NCI-H187 (cell line): ENCODE measurements around the gene ZNF836.
A peak's percentile ranks its signal among the peaks of the same experiment; 100 is the strongest.

ENCODE experiments used
- DNase-seq, 2 experiments: peaks; one replicate each; lab custom pipeline; 2025; lab: John Stamatoyannopoulos, UW

The ZNF836 gene

GRCh38 chr19:52188822-52189734 is 17.7 kb upstream of the ZNF836 start:
- DNase-seq = no peak

- no peak for DNase-seq
Observed at GRCh38 chr19:52187407-52187806, 16.0 kb upstream of the ZNF836 start.

GRCh38 chr19:52176574-52176973 is 5.2 kb upstream of the ZNF836 start:
- no peak for DNase-seq

GRCh38 chr19:52172347-52172746 is 926 bp upstream of the ZNF836 start:
- no peak for DNase-seq

GRCh38 chr19:52170863-52171320 is 529 bp downstream of the ZNF836 start:
- DNase-seq = no peak

- DNase-seq = no peak
Observed at GRCh38 chr19:52170304-52170703, 1.1 kb downstream of the ZNF836 start.

GRCh38 chr19:52155596-52156359 is 15.6 kb downstream of the ZNF836 start:
- DNase-seq = no peak

GRCh38 chr19:52148256-52148655 is 23.2 kb downstream of the ZNF836 start:
- no peak for DNase-seq

GRCh38 chr19:52142001-52142595 is 29.3 kb downstream of the ZNF836 start:
- DNase-seq = no peak

- no peak for DNase-seq
Observed at GRCh38 chr19:52141203-52141602, 30.2 kb downstream of the ZNF836 start.

GRCh38 chr19:52140032-52140710 is 31.2 kb downstream of the ZNF836 start:
- DNase-seq = no peak

- peak; percentile 87 to 97 for DNase-seq
Observed at GRCh38 chr19:52139252-52140031, 32.0 kb downstream of the ZNF836 start, which contains the start of gene ZNF616. ZNF616 (minus strand) TSS chr19:52139938; CDS start chr19:52130512, 9,426 bp downstream.

GRCh38 chr19:52138983-52139251 is 32.5 kb downstream of the ZNF836 start:
- DNase-seq = no peak

GRCh38 chr19:52138278-52138982 is 33.0 kb downstream of the ZNF836 start:
- DNase-seq = peak in 1 of 2 experiments; percentile 25

GRCh38 chr19:52120286-52120685 is 51.1 kb downstream of the ZNF836 start:
- DNase-seq = no peak

GRCh38 chr19:52115526-52116053 is 55.8 kb downstream of the ZNF836 start:
- DNase-seq = no peak

GRCh38 chr19:52114691-52115090 is 56.7 kb downstream of the ZNF836 start:
- no peak for DNase-seq

- no peak for DNase-seq
Observed at GRCh38 chr19:52112624-52113023, 58.8 kb downstream of the ZNF836 start.

GRCh38 chr19:52110780-52111179 is 60.6 kb downstream of the ZNF836 start:
- DNase-seq = no peak
